ENCODE results near the gene MAPK4.

MAPK4 gene

GRCh38 chr18:50726960-50727589 is 167.2 kb downstream of the MAPK4 start:
- H3K4me1 ChIP-seq = peaks cover 33% of the 10 kb centered on the region
- 0 out of 2 replicates have a peak, but pooled peaks cover 15% of the 10 kb centered on the region for H3K9me3 ChIP-seq
- peak overlapping the region; percentile 63 for H3K4me2 ChIP-seq
- H3K27ac ChIP-seq = no peak overlapping the region
- H3K9ac ChIP-seq = no peak overlapping the region
- no peak overlapping the region for H3K4me3 ChIP-seq
- H3K36me3 ChIP-seq = no peaks in the 10 kb centered on the region
- no peaks in the 10 kb centered on the region for H3K27me3 ChIP-seq
- H4K20me1 ChIP-seq = no peaks in the 10 kb centered on the region
- TF ChIP-seq Cebpa-rat (IDR thresholded peaks at IDR 0.05) = no peak

GRCh38 chr18:50727721-50728471 is 168.0 kb downstream of the MAPK4 start:
- Histone ChIP-seq H3K27ac (no peak overlapping the region), H4K20me1 (no peaks in the 10 kb centered on the region), H3K4me3 (no peak overlapping the region), H3K36me3 (no peaks in the 10 kb centered on the region), H3K27me3 (no peaks in the 10 kb centered on the region), H3K9me3 (0 out of 2 replicates have a peak, but pooled peaks cover 15% of the 10 kb centered on the region), H3K4me2 (peak overlapping the region; percentile 63), H3K9ac (no peak overlapping the region), H3K4me1 (peaks cover 33% of the 10 kb centered on the region)
- TF ChIP-seq Cebpa-rat (IDR thresholded peaks at IDR 0.05) = no peak

- Histone ChIP-seq H3K27me3 (no peaks in the 10 kb centered on the region), H3K9me3 (0 out of 2 replicates have a peak, but pooled peaks cover 15% of the 10 kb centered on the region), H3K27ac (no peak overlapping the region), H3K4me1 (peaks cover 33% of the 10 kb centered on the region), H3K4me3 (no peak overlapping the region), H3K36me3 (no peaks in the 10 kb centered on the region), H3K4me2 (no peak overlapping the region), H3K9ac (no peak overlapping the region), H4K20me1 (no peaks in the 10 kb centered on the region)
- TF ChIP-seq Cebpa-rat (IDR thresholded peaks at IDR 0.05) = no peak
Measured at GRCh38 chr18:50729376-50729775, 169.5 kb downstream of the MAPK4 start.

GRCh38 chr18:50729986-50730385 is 170.1 kb downstream of the MAPK4 start:
- Histone ChIP-seq H3K9me3 (0 out of 2 replicates have a peak, but pooled peaks cover 15% of the 10 kb centered on the region), H3K27me3 (no peaks in the 10 kb centered on the region), H4K20me1 (no peaks in the 10 kb centered on the region), H3K36me3 (no peaks in the 10 kb centered on the region), H3K4me1 (peaks cover 33% of the 10 kb centered on the region), H3K4me2 (no peak overlapping the region), H3K9ac (no peak overlapping the region), H3K4me3 (no peak overlapping the region), H3K27ac (no peak overlapping the region)
- TF ChIP-seq Cebpa-rat (IDR thresholded peaks at IDR 0.05) = no peak

GRCh38 chr18:50734342-50734741 is 174.5 kb downstream of the MAPK4 start:
- H3K9ac ChIP-seq = no peak overlapping the region
- H3K36me3 ChIP-seq = no peaks in the 10 kb centered on the region
- H3K27me3 ChIP-seq = no peaks in the 10 kb centered on the region
- H4K20me1 ChIP-seq = no peaks in the 10 kb centered on the region
- H3K9me3 ChIP-seq = 0 out of 2 replicates have a peak, but pooled peaks cover 10% of the 10 kb centered on the region
- no peak for TF ChIP-seq Cebpa-rat (IDR thresholded peaks at IDR 0.05)
- no peak overlapping the region for H3K4me3 ChIP-seq
- no peak overlapping the region for H3K27ac ChIP-seq
- H3K4me1 ChIP-seq = no peaks in the 10 kb centered on the region
- H3K4me2 ChIP-seq = no peak overlapping the region

GRCh38 chr18:50734886-50735285 is 175.0 kb downstream of the MAPK4 start:
- Histone ChIP-seq H3K9me3 (0 out of 2 replicates have a peak, but pooled peaks cover 4% of the 10 kb centered on the region), H3K4me3 (no peak overlapping the region), H3K36me3 (no peaks in the 10 kb centered on the region), H4K20me1 (no peaks in the 10 kb centered on the region), H3K4me1 (no peaks in the 10 kb centered on the region), H3K27me3 (no peaks in the 10 kb centered on the region), H3K27ac (no peak overlapping the region), H3K9ac (no peak overlapping the region), H3K4me2 (no peak overlapping the region)
- no peak for TF ChIP-seq Cebpa-rat (IDR thresholded peaks at IDR 0.05)

GRCh38 chr18:50737127-50737526 is 177.2 kb downstream of the MAPK4 start:
- no peaks in the 10 kb centered on the region for H3K4me1 ChIP-seq
- no peaks in the 10 kb centered on the region for H3K9me3 ChIP-seq
- H3K27me3 ChIP-seq = no peaks in the 10 kb centered on the region
- no peak overlapping the region for H3K4me2 ChIP-seq
- H4K20me1 ChIP-seq = no peaks in the 10 kb centered on the region
- no peak overlapping the region for H3K4me3 ChIP-seq
- TF ChIP-seq Cebpa-rat (IDR thresholded peaks at IDR 0.05) = no peak
- H3K27ac ChIP-seq = no peak overlapping the region
- H3K9ac ChIP-seq = no peak overlapping the region
- H3K36me3 ChIP-seq = no peaks in the 10 kb centered on the region

- H3K4me1 ChIP-seq = no peaks in the 10 kb centered on the region
- no peak overlapping the region for H3K9ac ChIP-seq
- no peaks in the 10 kb centered on the region for H4K20me1 ChIP-seq
- H3K27me3 ChIP-seq = no peaks in the 10 kb centered on the region
- no peak overlapping the region for H3K4me3 ChIP-seq
- TF ChIP-seq Cebpa-rat (IDR thresholded peaks at IDR 0.05) = no peak
- H3K9me3 ChIP-seq = peaks cover 8% of the 10 kb centered on the region
- H3K27ac ChIP-seq = no peak overlapping the region
- no peak overlapping the region for H3K4me2 ChIP-seq
- H3K36me3 ChIP-seq = no peaks in the 10 kb centered on the region
Measured at GRCh38 chr18:50738098-50738757, 178.3 kb downstream of the MAPK4 start.

GRCh38 chr18:50742952-50743351 is 183.1 kb downstream of the MAPK4 start:
- H3K27ac ChIP-seq = no peak overlapping the region
- H3K27me3 ChIP-seq = no peaks in the 10 kb centered on the region
- no peak overlapping the region for H3K4me3 ChIP-seq
- no peaks in the 10 kb centered on the region for H3K36me3 ChIP-seq
- no peak overlapping the region for H3K4me2 ChIP-seq
- TF ChIP-seq Cebpa-rat (IDR thresholded peaks at IDR 0.05) = no peak
- H3K9ac ChIP-seq = no peak overlapping the region
- H3K4me1 ChIP-seq = no peaks in the 10 kb centered on the region
- no peaks in the 10 kb centered on the region for H4K20me1 ChIP-seq
- peaks cover 14% of the 10 kb centered on the region for H3K9me3 ChIP-seq

GRCh38 chr18:50744253-50744652 is 184.4 kb downstream of the MAPK4 start:
- Histone ChIP-seq H3K4me3 (no peak overlapping the region), H3K27ac (no peak overlapping the region), H3K9me3 (peaks cover 18% of the 10 kb centered on the region), H3K4me2 (no peak overlapping the region), H4K20me1 (no peaks in the 10 kb centered on the region), H3K27me3 (no peaks in the 10 kb centered on the region), H3K4me1 (no peaks in the 10 kb centered on the region), H3K9ac (no peak overlapping the region), H3K36me3 (no peaks in the 10 kb centered on the region)
- TF ChIP-seq Cebpa-rat (IDR thresholded peaks at IDR 0.05) = no peak

All from BLaER1 (cell line).